Trophoblast cell (in vitro differentiated cells and primary cell): ENCODE data around the gene CAST.

Experiments
- DNase-seq, 2 donors: peaks; one replicate each; pipeline ENCODE4 v3.0.0-alpha.2; 2016
- H2AFZ ChIP-seq: 2 replicates; pipeline ENCODE4 v1.6.1; 2013; ENCODE audit warnings: low read length, moderate library complexity, mild to moderate bottlenecking; ENCODE audit not compliant: insufficient read depth, poor library complexity
- H2AK5ac ChIP-seq: 2 replicates; pipeline ENCODE4 v1.6.1; 2013; ENCODE audit warnings: mild to moderate bottlenecking, low read length
- H2BK120ac ChIP-seq: 2 replicates; pipeline ENCODE4 v1.6.1; 2013; ENCODE audit warnings: low read length, mild to moderate bottlenecking, moderate library complexity; ENCODE audit not compliant: insufficient read depth, poor library complexity
- H2BK12ac ChIP-seq: 2 replicates; pipeline ENCODE4 v1.6.1; 2013; ENCODE audit warnings: mild to moderate bottlenecking, low read length, moderate library complexity
- H2BK5ac ChIP-seq: 2 replicates; pipeline ENCODE4 v1.6.1; 2013; ENCODE audit warnings: low read length, low read depth, moderate library complexity, mild to moderate bottlenecking; ENCODE audit not compliant: poor library complexity
- H3K14ac ChIP-seq: 2 replicates; pipeline ENCODE4 v1.6.1; 2013; ENCODE audit warnings: mild to moderate bottlenecking, low read length
- H3K18ac ChIP-seq: 2 replicates; pipeline ENCODE4 v1.6.1; 2013; ENCODE audit warnings: mild to moderate bottlenecking, low read length
- H3K23ac ChIP-seq: 2 replicates; pipeline ENCODE4 v1.6.1; 2013; ENCODE audit warnings: low read length
- H3K27ac ChIP-seq: 2 replicates; pipeline ENCODE4 v1.5.1; 2013; ENCODE audit warnings: low read depth, mild to moderate bottlenecking, inconsistent platforms, low read length, moderate library complexity
- H3K27me3 ChIP-seq: 2 replicates; pipeline ENCODE4 v1.6.1; 2013; ENCODE audit warnings: inconsistent platforms, mild to moderate bottlenecking, low read length, moderate library complexity; ENCODE audit not compliant: insufficient read depth
- H3K36me3 ChIP-seq, 2 experiments: 1 replicate in 1 of 2; 2 replicates in 1 of 2; pipeline ENCODE4 v1.6.1; 2013; ENCODE audit warnings: low read length in 2 of 2, mild to moderate bottlenecking in 2 of 2, moderate library complexity in 1 of 2; ENCODE audit not compliant: insufficient read depth in 2 of 2, control insufficient read depth in 1 of 2
- H3K4ac ChIP-seq: 2 replicates; pipeline ENCODE4 v1.6.1; 2013; ENCODE audit warnings: low read depth, mild to moderate bottlenecking, low read length, moderate library complexity
- H3K4me1 ChIP-seq, 2 experiments: 1 replicate in 1 of 2; 2 replicates in 1 of 2; pipeline ENCODE4 v1.6.1; 2013; ENCODE audit warnings: low read length in 2 of 2, mild to moderate bottlenecking in 2 of 2, moderate library complexity in 1 of 2; ENCODE audit not compliant: insufficient read depth in 2 of 2, control insufficient read depth in 1 of 2
- H3K4me2 ChIP-seq: 2 replicates; pipeline ENCODE4 v1.6.1; 2013; ENCODE audit warnings: inconsistent platforms, mild to moderate bottlenecking, low read length, moderate library complexity
- H3K4me3 ChIP-seq: 2 replicates; pipeline ENCODE4 v1.5.1; 2013; ENCODE audit warnings: mild to moderate bottlenecking, low read depth, low read length, inconsistent platforms
- H3K79me1 ChIP-seq: one replicate; pipeline ENCODE4 v1.6.1; 2013; ENCODE audit warnings: low read length
- H3K79me2 ChIP-seq: 2 replicates; pipeline ENCODE4 v1.6.1; 2013; ENCODE audit warnings: low read length, mild to moderate bottlenecking; ENCODE audit not compliant: control insufficient read depth, insufficient read depth, poor library complexity
- H3K9ac ChIP-seq: 2 replicates; pipeline ENCODE4 v1.6.1; 2013; ENCODE audit warnings: mild to moderate bottlenecking, low read length
- H3K9me3 ChIP-seq: 2 replicates; pipeline ENCODE4 v1.6.1; 2013; ENCODE audit warnings: low read depth, mild to moderate bottlenecking, control low read depth, inconsistent platforms, low read length; ENCODE audit not compliant: insufficient read depth
- H4K12ac ChIP-seq: 2 replicates; pipeline ENCODE4 v1.6.1; 2013; ENCODE audit warnings: low read depth, mild to moderate bottlenecking, low read length, moderate library complexity
- H4K8ac ChIP-seq: 2 replicates; pipeline ENCODE4 v1.6.1; 2013; ENCODE audit warnings: low read depth, mild to moderate bottlenecking, low read length, moderate library complexity
- H4K91ac ChIP-seq: one replicate; pipeline ENCODE4 v1.6.1; 2013; ENCODE audit warnings: low read depth, mild to moderate bottlenecking, low read length, moderate library complexity
- WGBS: extraction: QIAGEN DNeasy Blood & Tissue Kit; methylation state at CpG from one replicate; pipeline ENCODE4 v1.1.7; 2013; ENCODE audit warnings: missing lambda C conversion rate; ENCODE audit not compliant: insufficient read length, insufficient coverage; ENCODE audit errors: extremely low coverage; 5-methylcytosine and 5-hydroxymethylcytosine counted together

CAST gene

GRCh38 chr5:96677496-96677895 is 15.3 kb downstream of the CAST start:
- peaks cover 2% of the 10 kb centered on the region in 2 experiments for H3K4me1 ChIP-seq

GRCh38 chr5:96679293-96679692 is 17.1 kb downstream of the CAST start:
- H3K4ac ChIP-seq, result no peak overlapping the region
- H2AK5ac ChIP-seq, result no peak overlapping the region
- H2BK12ac ChIP-seq, result no peak overlapping the region
- peaks cover 2% of the 10 kb centered on the region in 2 experiments for H3K4me1 ChIP-seq
- H3K14ac ChIP-seq, result no peak overlapping the region
- H2BK120ac ChIP-seq, result no peak overlapping the region
- H3K4me2 ChIP-seq, result no peak overlapping the region
- H3K27ac ChIP-seq, result no peak overlapping the region
- no peak for DNase-seq
- no peaks in the 10 kb centered on the region for H3K79me2 ChIP-seq
- H3K27me3 ChIP-seq, result no peaks in the 10 kb centered on the region
- H2AFZ ChIP-seq, result no peak overlapping the region
- no peak overlapping the region for H4K8ac ChIP-seq
- no peak overlapping the region for H3K18ac ChIP-seq
- no peaks in the 10 kb centered on the region for H3K79me1 ChIP-seq
- no CpG with 5 or more reads among the region's 4 CpGs for WGBS
- no peak overlapping the region for H2BK5ac ChIP-seq
- no peak overlapping the region for H4K12ac ChIP-seq
- no peak overlapping the region for H3K9ac ChIP-seq
- H3K36me3 ChIP-seq, result peaks cover 2% of the 10 kb centered on the region in 2 experiments
- H3K23ac ChIP-seq, result no peak overlapping the region
- H4K91ac ChIP-seq, result no peak overlapping the region
- no peaks in the 10 kb centered on the region for H3K9me3 ChIP-seq
- no peak overlapping the region for H3K4me3 ChIP-seq

More at GRCh38 chr5:96677496-96677895, 15.3 kb downstream of the CAST start:
- Histone ChIP-seq H2BK5ac (no peak overlapping the region), H2AFZ (no peak overlapping the region), H4K12ac (no peak overlapping the region), H3K79me2 (no peaks in the 10 kb centered on the region), H4K8ac (no peak overlapping the region), H3K9ac (no peak overlapping the region), H3K4ac (no peak overlapping the region), H4K91ac (no peak overlapping the region), H3K27me3 (no peaks in the 10 kb centered on the region), H3K4me2 (no peak overlapping the region), H2BK120ac (no peak overlapping the region), H3K27ac (no peak overlapping the region), H3K18ac (no peak overlapping the region), H3K36me3 (peaks cover 2% of the 10 kb centered on the region in 2 experiments), H3K9me3 (no peaks in the 10 kb centered on the region), H3K79me1 (no peaks in the 10 kb centered on the region), H3K23ac (no peak overlapping the region), H2BK12ac (no peak overlapping the region), H2AK5ac (no peak overlapping the region), H3K4me3 (no peak overlapping the region), H3K14ac (no peak overlapping the region)
- WGBS, result no CpG with 5 or more reads among the region's 2 CpGs
- DNase-seq, result peak; percentile 22 to 61

GRCh38 chr5:96680759-96681470 is 18.7 kb downstream of the CAST start:
- Histone ChIP-seq H4K12ac (no peak overlapping the region), H3K36me3 (peaks cover 2% of the 10 kb centered on the region in 2 experiments)
- WGBS, result no CpG with 5 or more reads among the region's 11 CpGs

GRCh38 chr5:96683392-96683791 is 21.2 kb downstream of the CAST start:
- Histone ChIP-seq H3K4me2 (no peak overlapping the region), H3K9me3 (no peaks in the 10 kb centered on the region), H3K14ac (no peak overlapping the region), H3K9ac (no peak overlapping the region), H3K27ac (no peak overlapping the region), H3K36me3 (peaks cover 2 to 4% of the 10 kb centered on the region in 2 experiments), H3K23ac (no peak overlapping the region), H3K18ac (no peak overlapping the region), H2AK5ac (no peak overlapping the region), H3K79me1 (no peaks in the 10 kb centered on the region), H4K91ac (no peak overlapping the region), H3K4me3 (no peak overlapping the region), H2BK5ac (no peak overlapping the region), H2BK12ac (no peak overlapping the region), H2AFZ (no peak overlapping the region), H3K79me2 (no peaks in the 10 kb centered on the region), H4K8ac (no peak overlapping the region), H3K27me3 (no peaks in the 10 kb centered on the region), H3K4me1 (no peaks in the 10 kb centered on the region), H2BK120ac (no peak overlapping the region), H3K4ac (no peak overlapping the region), H4K12ac (no peak overlapping the region)
- no peak for DNase-seq
- WGBS, result no CpG with 5 or more reads among the region's 1 CpG

More at GRCh38 chr5:96680759-96681470, 18.7 kb downstream of the CAST start:
- Histone ChIP-seq H3K9ac (no peak overlapping the region), H2BK12ac (no peak overlapping the region), H2BK120ac (no peak overlapping the region), H3K9me3 (no peaks in the 10 kb centered on the region), H2AK5ac (no peak overlapping the region), H3K18ac (no peak overlapping the region), H3K4me2 (no peak overlapping the region), H3K79me2 (no peaks in the 10 kb centered on the region), H4K91ac (no peak overlapping the region), H3K4ac (no peak overlapping the region), H3K79me1 (no peaks in the 10 kb centered on the region), H3K27me3 (no peaks in the 10 kb centered on the region), H2AFZ (no peak overlapping the region), H2BK5ac (no peak overlapping the region), H4K8ac (no peak overlapping the region), H3K4me1 (peaks cover 2% of the 10 kb centered on the region in 2 experiments), H3K27ac (no peak overlapping the region), H3K4me3 (no peak overlapping the region), H3K23ac (no peak overlapping the region), H3K14ac (no peak overlapping the region)
- DNase-seq, result no peak
